Adrenal gland (tissue), 5 donors: ENCODE results near the gene RALGAPA2.

Experiments used
- CTCF ChIP-seq, 6 experiments: fragments of 450-650 bp in 4 of 6; fragments of 200-600 bp in 2 of 6; sonication (generic) in 1 of 6; IDR thresholded peaks; 1 replicate in 5 of 6; 2 replicates in 1 of 6; pipeline versions ENCODE4 v1.5.1 to v1.8.0; 2016 to 2021; ENCODE audit warnings: antibody characterized with exemption in 6 of 6, mild to moderate bottlenecking in 2 of 6, moderate library complexity in 1 of 6
- POLR2A ChIP-seq, 2 donors: fragments of 450-650 bp; IDR thresholded peaks; one replicate each; pipeline ENCODE4 v1.6.1; 2017; ENCODE audit warnings: antibody characterized with exemption in 2 of 2, mild to moderate bottlenecking in 2 of 2, moderate library complexity in 1 of 2
- donor health status: DM: no; HTN: no; CAD: no.

DNA sequence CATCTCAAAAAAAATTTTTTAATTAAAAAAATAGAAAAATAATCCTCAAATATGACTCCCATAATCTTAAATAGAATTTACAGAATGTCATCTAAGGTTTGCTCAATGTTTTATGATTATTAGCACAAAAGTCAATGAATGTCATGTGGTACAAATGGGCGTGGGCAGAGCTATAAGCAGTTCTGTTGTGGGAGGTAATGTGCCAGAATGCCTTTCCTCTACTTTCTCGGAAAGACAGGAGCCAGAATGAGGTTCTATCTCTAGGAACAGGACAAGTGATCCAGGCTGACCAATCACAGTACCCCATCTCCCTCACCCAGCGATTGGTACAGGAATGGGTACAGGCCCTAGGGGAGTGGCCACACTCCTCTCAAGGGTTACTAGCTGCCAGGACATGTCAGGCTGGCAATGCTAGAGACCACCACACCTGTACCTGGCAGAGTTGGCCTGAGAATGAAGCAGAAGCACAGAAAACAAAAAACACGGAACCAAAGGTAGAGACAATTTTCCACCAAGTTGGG lies 15.1 kb downstream of the RALGAPA2 start:
- TF ChIP-seq CTCF (IDR thresholded peaks at IDR 0.05) (no peak), POLR2A (IDR thresholded peaks at IDR 0.05) (no peak)
